GM12892 (cell line): ENCODE measurements around the gene ENKD1.

Source experiments
- POLR2A ChIP-seq: IDR thresholded peaks from 2 replicates; pipeline ENCODE4 v1.6.1; 2011; ENCODE audit warnings: low read depth, low read length, control low read depth
- POLR2AphosphoS5 ChIP-seq: IDR thresholded peaks from 2 replicates; pipeline ENCODE4 v1.6.1; 2011; ENCODE audit warnings: low read depth, low read length, control low read depth
- TAF1 ChIP-seq: IDR thresholded peaks from 2 replicates; pipeline ENCODE4 v1.6.1; 2011; ENCODE audit warnings: low read depth, mild to moderate bottlenecking, control low read depth, low read length, borderline replicate concordance

GRCh38 chr16:67678354-67679023 lies 11.9 kb upstream of the ENKD1 start:
- no peak for TF ChIP-seq POLR2AphosphoS5
- TF ChIP-seq TAF1, result no peak
- TF ChIP-seq POLR2A, result no peak
